HTERT RPE-1 (cell line): Measurements from ENCODE around the gene C2CD5.

Experiments used
- in situ Hi-C: fragments of 300-500 bp; cut with MboI; formaldehyde crosslinking; loops from 4 replicates; pipeline ENCODE4 v1.14.3; 2020; ENCODE audit warnings: low sequenced_read_pairs

The C2CD5 gene

GRCh38 chr12:22416801-22417200, 127.5 kb downstream of the C2CD5 start:
- in situ Hi-C loops = no loop called here

GRCh38 chr12:22415342-22416309, 128.7 kb downstream of the C2CD5 start:
- in situ Hi-C loops = no loop called here

- in situ Hi-C loops = no loop called here
Measured at GRCh38 chr12:22414742-22415141, 129.6 kb downstream of the C2CD5 start.

GRCh38 chr12:22413592-22413991, 130.8 kb downstream of the C2CD5 start:
- in situ Hi-C loops = no loop called here

- in situ Hi-C loops = no loop called here
Measured at GRCh38 chr12:22412581-22412980, 131.8 kb downstream of the C2CD5 start.

- in situ Hi-C loops = no loop called here
Measured at GRCh38 chr12:22410486-22410885, 133.9 kb downstream of the C2CD5 start.

- in situ Hi-C loops = no loop called here
Measured at GRCh38 chr12:22409377-22410164, 134.8 kb downstream of the C2CD5 start.

GRCh38 chr12:22408610-22409376, 135.5 kb downstream of the C2CD5 start:
- in situ Hi-C loops = no loop called here

- in situ Hi-C loops = no loop called here
Measured at GRCh38 chr12:22407397-22407796, 136.9 kb downstream of the C2CD5 start.

GRCh38 chr12:22406627-22407026, 137.7 kb downstream of the C2CD5 start:
- in situ Hi-C loops = no loop called here

- in situ Hi-C loops = no loop called here
Measured at GRCh38 chr12:22399464-22400180, 144.7 kb downstream of the C2CD5 start.
